Left ventricle myocardium superior (tissue), 1 donor: ENCODE measurements around the gene BRI3BP. TPM values are rescaled to one million over a fixed set of nuclear protein-coding genes. Genes with fewer than 3 reads are reported as not detected.
"Not testable (repeated sequence)": the region's sequence is repeated elsewhere in the genome, so short reads cannot be mapped to it uniquely, and the experiment has no call there.

Experiments
- ATAC-seq: fragments of 200-7000 bp; cut with Tn5 transposase; one replicate; pipeline ENCODE4 v1.9.1; 2020; ENCODE audit warnings: mild to moderate bottlenecking, moderate library complexity
- DNase-seq: peaks from one replicate; pipeline ENCODE4 v3.0.0-alpha.2; 2020
- intact Hi-C: fragments of 100-400 bp; cut with micrococcal nuclease; formaldehyde crosslinking; loops from one replicate; pipeline ENCODE4 v1.11.0; 2022
- total RNA-seq: library from RNA; stranded (reverse); fragmentation: NEBNext Ultra II Directional; extraction: Animal tissue kit (Norgen Biotek cat#: 25700); gene quantifications from one replicate; pipeline ENCODE4 v1.2.1, GENCODE V29; 2021
- donor health status: DM: no; HTN: yes; CAD: no; lungs with severe emphysema.

Gene BRI3BP
- total RNA-seq, 1 donor from 2014 or later: 4.2 TPM

- DNase-seq (no peak), ATAC-seq (no peak)
- intact Hi-C loops: no loop called here
Measured at GRCh38 chr12:125056306-125056705, 62.9 kb downstream of the BRI3BP start.

- intact Hi-C loops: no loop called here
- no peak for DNase-seq
- no peak for ATAC-seq
Measured at GRCh38 chr12:125057708-125058107, 64.3 kb downstream of the BRI3BP start.

- no peak for DNase-seq
- no peak for ATAC-seq
- intact Hi-C loops: no loop called here
Measured at GRCh38 chr12:125061229-125061628, 67.8 kb downstream of the BRI3BP start.

- ATAC-seq, intact Hi-C loops, DNase-seq: not testable (repeated sequence)
Measured at GRCh38 chr12:125063522-125063921, 70.1 kb downstream of the BRI3BP start.

DNA sequence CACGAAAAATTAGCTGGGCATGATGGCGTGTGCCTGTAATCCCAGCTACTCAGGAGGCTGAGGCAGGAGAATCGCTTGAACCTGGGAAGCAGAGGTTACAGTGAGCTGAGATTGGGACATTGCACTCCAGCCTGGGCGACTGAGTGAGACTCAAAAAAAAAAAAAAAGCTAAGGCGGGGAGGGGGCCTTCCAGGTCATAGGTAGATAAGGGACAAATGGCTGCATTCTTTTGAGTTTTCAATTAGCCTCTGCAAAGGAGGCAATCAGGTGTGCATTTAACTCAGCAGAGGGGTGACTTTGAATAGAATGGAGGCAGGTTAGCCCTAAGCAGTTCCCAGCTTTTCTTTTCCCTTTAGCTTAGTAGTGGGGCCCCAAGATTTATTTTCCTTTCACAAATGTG is 71.0 kb downstream of the BRI3BP start:
- intact Hi-C loops: no loop called here
- ATAC-seq (no peak), DNase-seq (no peak)

DNA sequence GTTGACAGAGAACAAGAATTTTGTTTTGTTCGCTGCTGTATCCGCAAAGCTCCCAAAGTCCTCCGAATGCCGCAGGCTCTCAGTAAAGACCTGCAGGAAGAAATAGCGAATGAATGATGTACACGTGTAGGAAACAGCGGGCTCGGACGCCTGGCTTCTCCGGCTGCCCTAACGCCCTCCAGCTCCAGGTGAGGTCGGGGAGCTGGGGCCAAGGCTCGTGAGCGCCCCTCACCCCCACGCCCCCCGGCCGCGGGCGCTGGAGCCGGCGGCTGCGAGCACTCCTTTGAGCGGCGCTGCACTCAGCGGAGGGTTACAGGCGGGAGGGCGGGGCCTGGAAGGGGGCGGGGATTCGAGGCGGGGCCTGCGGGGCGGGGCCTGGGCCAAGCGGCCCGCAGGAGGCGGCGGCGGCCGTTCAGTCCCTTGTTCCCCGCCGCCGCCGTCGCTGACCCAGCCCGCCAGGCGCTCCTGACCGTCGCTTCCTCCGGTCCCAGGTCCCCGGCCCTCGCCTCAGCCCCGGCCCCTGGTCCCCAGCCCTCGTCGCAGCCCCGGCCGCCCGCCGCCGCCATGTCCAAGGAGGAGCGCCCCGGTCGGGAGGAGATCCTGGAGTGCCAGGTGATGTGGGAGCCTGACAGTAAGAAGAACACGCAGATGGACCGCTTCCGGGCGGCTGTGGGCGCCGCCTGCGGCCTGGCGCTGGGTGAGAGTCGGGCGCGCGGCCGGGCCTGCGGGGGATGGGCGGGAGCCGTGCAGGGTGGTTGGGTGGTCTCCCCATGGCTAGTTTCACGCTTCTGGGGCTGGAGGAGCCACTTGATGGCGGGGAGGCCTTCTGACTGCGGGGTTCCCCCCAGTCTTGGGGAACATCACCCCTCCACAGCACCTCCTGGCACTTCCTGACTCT is 71.8 kb downstream of the BRI3BP start, which contains the start of gene AACS:
Gene AACS (plus strand): TSS at position 415 of the 898 bp plus-strand sequence. CDS start 150 bp downstream, at position 565.
- DNase-seq: peak; percentile 87
- peak; percentile 96 for ATAC-seq
- intact Hi-C loops: no loop called here

DNA sequence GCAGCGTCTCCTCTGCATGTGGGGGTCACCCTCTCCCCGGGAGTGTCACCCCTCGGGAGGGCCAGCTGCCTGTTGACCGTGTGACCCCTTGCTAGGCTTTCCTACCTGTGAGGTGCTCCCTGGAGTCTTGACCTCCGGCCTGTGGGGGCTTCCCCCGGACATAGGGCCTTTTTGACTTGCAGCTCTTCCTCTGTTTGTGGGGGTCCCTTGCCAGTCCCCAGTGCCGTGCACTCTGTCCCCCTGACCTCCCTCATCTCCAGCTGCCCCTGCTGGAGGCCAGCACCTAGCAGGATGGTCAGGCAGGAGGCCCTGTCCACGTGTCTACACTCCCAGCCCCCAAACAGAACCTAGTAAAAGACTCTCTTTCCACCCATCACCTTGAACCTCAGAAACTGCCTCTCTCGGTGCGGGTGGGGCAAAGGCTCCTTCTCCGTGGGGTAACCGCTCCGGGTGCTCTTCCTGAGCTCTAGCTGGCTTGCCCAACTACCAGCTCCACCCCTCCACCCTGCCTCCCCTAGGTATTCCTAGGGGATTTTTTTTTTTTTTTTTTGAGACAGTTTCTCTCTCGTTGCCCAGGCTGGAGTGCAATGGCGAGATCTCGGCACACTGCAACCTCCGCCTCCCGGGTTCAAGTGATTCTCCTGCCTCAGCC is 72.6 kb downstream of the BRI3BP start:
- ATAC-seq (no peak), DNase-seq (no peak)
- intact Hi-C loops: no loop called here

GRCh38 chr12:125068391-125068790 is 74.9 kb downstream of the BRI3BP start:
- DNase-seq (no peak), ATAC-seq (no peak)
- intact Hi-C loops: no loop called here

- DNase-seq (peak; percentile 48), ATAC-seq (peak; percentile 68)
- intact Hi-C loops: no loop called here
Measured at GRCh38 chr12:125069616-125070015, 76.2 kb downstream of the BRI3BP start.

DNA sequence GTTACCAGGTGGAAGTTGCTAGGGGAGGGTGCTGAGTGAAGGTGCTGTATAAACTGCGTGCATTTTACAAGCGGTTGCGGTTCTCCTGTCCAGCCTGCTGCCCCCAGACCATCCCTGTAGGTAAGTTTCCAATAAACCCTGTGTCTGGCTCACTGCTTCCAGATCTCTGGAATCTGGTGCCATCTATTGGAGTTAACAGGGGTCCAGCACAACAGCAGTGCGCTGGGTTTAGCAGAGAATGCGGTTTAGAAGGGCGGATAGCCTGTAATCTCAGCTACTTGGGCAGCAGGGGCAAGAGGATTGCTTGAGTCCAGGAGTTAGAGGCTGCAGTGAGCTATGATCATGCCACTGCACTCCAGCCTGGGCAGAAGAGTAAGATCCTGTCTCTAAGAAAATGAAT is 76.7 kb downstream of the BRI3BP start:
- ATAC-seq: no peak
- DNase-seq: no peak
- intact Hi-C loops: no loop called here

GRCh38 chr12:125070661-125071390 is 77.4 kb downstream of the BRI3BP start:
- ATAC-seq (no peak), DNase-seq (no peak)
- intact Hi-C loops: no loop called here

DNA sequence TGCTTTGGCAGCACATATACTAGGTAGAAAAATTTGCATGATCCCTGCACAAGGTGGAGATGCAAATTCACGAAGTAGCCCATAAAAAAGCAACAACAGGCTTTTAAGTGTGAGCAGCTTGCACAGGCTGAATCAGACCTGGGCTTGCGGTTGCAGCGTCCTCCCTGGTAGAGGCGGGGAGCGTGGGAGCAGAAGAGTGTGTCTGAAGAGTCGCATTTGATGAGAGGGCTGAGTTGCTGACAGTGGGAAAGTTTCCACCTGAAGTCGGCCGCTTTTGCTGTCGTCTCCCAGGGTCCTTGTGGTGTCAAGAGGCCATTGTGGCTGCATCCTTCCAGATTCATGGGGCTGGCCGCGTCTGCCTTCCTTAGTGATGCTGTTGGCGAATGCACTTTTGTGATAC is 78.0 kb downstream of the BRI3BP start:
- intact Hi-C loops: no loop called here
- ATAC-seq (no peak), DNase-seq (no peak)

DNA sequence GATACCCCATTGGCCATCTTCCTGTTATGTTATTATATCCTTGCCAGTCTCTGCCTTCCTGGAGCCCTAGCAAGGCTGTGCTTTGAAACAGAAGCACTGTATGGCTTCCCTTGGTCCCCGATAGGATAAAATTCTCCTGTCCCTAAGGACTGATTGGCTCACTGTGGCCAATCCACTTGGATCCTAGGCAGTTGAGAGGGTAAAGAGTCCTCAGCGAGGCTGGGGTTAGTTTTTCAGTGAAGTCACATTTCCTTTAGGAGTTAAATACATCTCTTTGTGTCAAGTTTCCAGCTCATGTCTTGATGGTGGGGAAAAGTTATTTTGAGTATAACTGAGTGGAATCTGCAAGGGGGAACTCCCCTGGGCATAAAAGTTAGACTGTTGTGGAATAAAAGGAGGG is 79.1 kb downstream of the BRI3BP start:
- ATAC-seq (no peak), DNase-seq (no peak)
- intact Hi-C loops: no loop called here

GRCh38 chr12:125074294-125074693 is 80.8 kb downstream of the BRI3BP start:
- ATAC-seq, intact Hi-C loops, DNase-seq: not testable (repeated sequence)

GRCh38 chr12:125076103-125076502 is 82.7 kb downstream of the BRI3BP start:
- no peak for ATAC-seq
- intact Hi-C loops: no loop called here
- no peak for DNase-seq

GRCh38 chr12:125079084-125079483 is 85.6 kb downstream of the BRI3BP start:
- intact Hi-C loops: no loop called here
- DNase-seq (no peak), ATAC-seq (no peak)

GRCh38 chr12:125079648-125080645 is 86.5 kb downstream of the BRI3BP start:
- ATAC-seq: peak; percentile 96
- intact Hi-C loops: no loop called here
- DNase-seq: peak; percentile 55
